Testis (tissue), 3 donors: ENCODE measurements around the gene FCHO2. TPM values are rescaled to one million over a fixed set of nuclear protein-coding genes. Genes with fewer than 3 reads are reported as not detected.

Experiments used
- DNase-seq: peaks from one replicate; pipeline ENCODE4 v3.0.0-alpha.2; 2019
- H3K27ac ChIP-seq, 2 donors: fragments of 200-600 bp; sonication (generic); one replicate each; pipeline ENCODE4 v1.5.1; 2019
- H3K27me3 ChIP-seq: fragments of 200-600 bp; sonication (generic); one replicate; pipeline ENCODE4 v1.5.1; 2019
- H3K36me3 ChIP-seq: fragments of 200-600 bp; sonication (generic); one replicate; pipeline ENCODE4 v1.5.1; 2017; ENCODE audit warnings: low read depth; ENCODE audit errors: missing control alignments
- H3K4me1 ChIP-seq: fragments of 200-600 bp; sonication (generic); one replicate; pipeline ENCODE4 v1.5.1; 2019
- H3K4me3 ChIP-seq, 2 donors: fragments of 200-600 bp; sonication (generic); one replicate each; pipeline ENCODE4 v1.5.1; 2017 to 2019
- H3K9me3 ChIP-seq: fragments of 200-600 bp; sonication (generic); one replicate; pipeline ENCODE4 v1.5.1; 2017
- CTCF ChIP-seq, 3 experiments: fragments of 450-650 bp in 2 of 3; fragments of 200-600 bp in 1 of 3; sonication (generic) in 1 of 3; IDR thresholded peaks; one replicate each; pipeline ENCODE4 v1.5.1; 2016 to 2019; ENCODE audit warnings: antibody characterized with exemption in 3 of 3, mild to moderate bottlenecking in 2 of 3, moderate library complexity in 1 of 3
- POLR2A ChIP-seq: fragments of 450-650 bp; IDR thresholded peaks from one replicate; pipeline ENCODE4 v1.6.1; 2017; ENCODE audit warnings: antibody characterized with exemption, mild to moderate bottlenecking, moderate library complexity
- WGBS, 2 donors: methylation state at CpG; one replicate each; pipeline ENCODE4 v1.1.5; 2018; 5-methylcytosine and 5-hydroxymethylcytosine counted together
- intact Hi-C: fragments of 100-400 bp; cut with DNase I; formaldehyde crosslinking; loops from one replicate; pipeline ENCODE4 v1.15.1; 2023; ENCODE audit warnings: low total_unique reads
- polyA plus RNA-seq: library from polyadenylated mRNA; stranded (reverse); fragments of 350-450 nt; fragmentation: Illumina TruSeq; extraction: RNeasy Lipid Tissue Mini Kit (QIAGEN cat#74804); gene quantifications from one replicate; pipeline ENCODE4 v1.2.3, GENCODE V29; 2014; ENCODE audit warnings: low read depth, low replicate concordance; ENCODE audit not compliant: insufficient read depth
- total RNA-seq, 2 donors: library from RNA; depleted of rRNA; stranded (reverse); fragments of >200 nt; gene quantifications; one replicate each; pipeline ENCODE4 v1.2.3, GENCODE V29; 2016

Gene FCHO2
- total and polyA plus RNA-seq, 3 donors from 2014 or later, result 8.7 to 20.6 (median 18.7) TPM

- Histone ChIP-seq H3K27ac (no peak overlapping the region), H3K9me3 (no peaks in the 10 kb centered on the region), H3K36me3 (no peaks in the 10 kb centered on the region), H3K4me1 (no peaks in the 10 kb centered on the region), H3K27me3 (no peaks in the 10 kb centered on the region), H3K4me3 (no peak overlapping the region)
- DNase-seq, result no peak
- intact Hi-C loops, result no loop called here
- WGBS, 2 donors, result 97 to 98% methylated on average over 5 of the region's 5 CpGs
- no peak for TF ChIP-seq CTCF (IDR thresholded peaks at IDR 0.05)
- no peak for TF ChIP-seq POLR2A
Measured at GRCh38 chr5:73037545-73037944, 81.7 kb downstream of the FCHO2 start.

GRCh38 chr5:73039082-73039481 is 83.2 kb downstream of the FCHO2 start:
- Histone ChIP-seq H3K9me3 (no peaks in the 10 kb centered on the region), H3K27me3 (no peaks in the 10 kb centered on the region), H3K4me3 (no peak overlapping the region), H3K36me3 (no peaks in the 10 kb centered on the region), H3K27ac (no peak overlapping the region), H3K4me1 (no peaks in the 10 kb centered on the region)
- intact Hi-C loops, result no loop called here
- no peak for DNase-seq
- TF ChIP-seq CTCF (IDR thresholded peaks at IDR 0.05) (no peak), POLR2A (no peak)

GRCh38 chr5:73042993-73043392 is 87.2 kb downstream of the FCHO2 start:
- DNase-seq, result no peak
- Histone ChIP-seq H3K27me3 (no peaks in the 10 kb centered on the region), H3K4me3 (no peak overlapping the region), H3K27ac (no peak overlapping the region), H3K4me1 (no peaks in the 10 kb centered on the region), H3K9me3 (no peaks in the 10 kb centered on the region), H3K36me3 (no peaks in the 10 kb centered on the region)
- no peak for TF ChIP-seq POLR2A
- TF ChIP-seq CTCF (IDR thresholded peaks at IDR 0.05), result no peak
- intact Hi-C loops, result no loop called here

GRCh38 chr5:73044546-73044945 is 88.7 kb downstream of the FCHO2 start:
- no peaks in the 10 kb centered on the region for H3K36me3 ChIP-seq
- DNase-seq, result no peak
- no peaks in the 10 kb centered on the region for H3K9me3 ChIP-seq
- intact Hi-C loops, result no loop called here
- no peaks in the 10 kb centered on the region for H3K4me1 ChIP-seq
- H3K27me3 ChIP-seq, result no peaks in the 10 kb centered on the region
- H3K4me3 ChIP-seq, result no peak overlapping the region
- TF ChIP-seq CTCF (IDR thresholded peaks at IDR 0.05), result no peak
- no peak for TF ChIP-seq POLR2A
- no peak overlapping the region for H3K27ac ChIP-seq

- H3K9me3 ChIP-seq, result no peaks in the 10 kb centered on the region
- H3K4me3 ChIP-seq, result no peak overlapping the region
- WGBS, 2 donors, result 80 to 83% methylated on average over 1 of the region's 1 CpG
- no peaks in the 10 kb centered on the region for H3K36me3 ChIP-seq
- H3K27me3 ChIP-seq, result no peaks in the 10 kb centered on the region
- intact Hi-C loops, result no loop called here
- DNase-seq, result no peak
- no peak overlapping the region for H3K27ac ChIP-seq
- TF ChIP-seq POLR2A (no peak), CTCF (IDR thresholded peaks at IDR 0.05) (no peak)
- H3K4me1 ChIP-seq, result no peaks in the 10 kb centered on the region
Measured at GRCh38 chr5:73045623-73046022, 89.8 kb downstream of the FCHO2 start.
